ENCODE results near the gene RBMS1. TPM values are rescaled to one million over a fixed set of nuclear protein-coding genes. Genes with fewer than 3 reads are reported as not detected.

The RBMS1 gene
- polyA plus RNA-seq, 2 of the 4 experiments (the other 2 are of a cell fraction): 51.9 to 108 TPM

GRCh38 chr2:160292225-160292624 is 201.4 kb downstream of the RBMS1 start:
- 100% methylated on average over 1 of the region's 1 CpG for WGBS (ENCODE audit: missing lambda C conversion rate)
- ChIA-PET POLR2A (no interaction called here), CTCF (interaction anchor here (0.7 to 2.7 kb wide), 6 partner anchors 10 to 183 kb away, joined by 3 to 10 read pairs (median 3); no protein-coding TSS in a partner anchor)
- Histone ChIP-seq H3K4me2 (no peak overlapping the region), H3K4me3 (no peak overlapping the region), H3K27ac (peak overlapping the region in 1 of 2 experiments; percentile 74; a peak in 1 of 6 replicates), H3K9me3 (no peaks in the 10 kb centered on the region), H3K4me1 (peaks cover 80% of the 10 kb centered on the region)
- no peak for FAIRE-seq
- no peak for TF ChIP-seq ZSCAN20 (CRISPR knock-in tag; IDR thresholded peaks at IDR 0.05)
- no peak for TF ChIP-seq FOXS1 (CRISPR knock-in tag; IDR thresholded peaks at IDR 0.05)
- TF ChIP-seq PBX3 (IDR thresholded peaks at IDR 0.05): no peak
- peak; percentile 19 to 36; a peak in 2 of 5 replicates for TF ChIP-seq RAD21 (conservative IDR thresholded peaks at IDR 0.05 in 1 of 2, IDR thresholded peaks at IDR 0.05 in 1 of 2)
- no peak for TF ChIP-seq TP53 (CRISPR knock-in tag; IDR thresholded peaks at IDR 0.05)
- TF ChIP-seq MAFK (IDR thresholded peaks at IDR 0.05; ENCODE audit: partially characterized antibody): no peak
- no peak for TF ChIP-seq FOSL2 (IDR thresholded peaks at IDR 0.05)
- TF ChIP-seq FOSL2 (CRISPR knock-in tag; IDR thresholded peaks at IDR 0.05): no peak
- TF ChIP-seq SMC3 (IDR thresholded peaks at IDR 0.05): 0 out of 3 replicates have a peak, but pooled peaks have one; percentile 22
- no peak for TF ChIP-seq ZFP36 (IDR thresholded peaks at IDR 0.05; ENCODE audit: borderline replicate concordance, partially characterized antibody)
- TF ChIP-seq CHD2 (IDR thresholded peaks at IDR 0.05; ENCODE audit: low read length, partially characterized antibody): no peak
- TF ChIP-seq MAZ (IDR thresholded peaks at IDR 0.05; ENCODE audit: borderline replicate concordance, low read depth, low read length): no peak
- peak in 1 of 2 experiments; percentile 11; a peak in 1 of 6 replicates for ATAC-seq
- DNase-seq (ENCODE audit: low read depth in 1 of 2, low spot score in 1 of 2): no peak

GRCh38 chr2:160291382-160291781 is 202.2 kb downstream of the RBMS1 start:
- no peak for ATAC-seq
- CTCF ChIA-PET: interaction anchor here (1.2 to 2.7 kb wide), 4 partner anchors 8 to 33 kb away, joined by 3 to 10 read pairs (median 5); no protein-coding TSS in a partner anchor
- no peaks in the 10 kb centered on the region for H3K9me3 ChIP-seq
- no peak overlapping the region for H3K4me3 ChIP-seq
- H3K27ac ChIP-seq: no peak overlapping the region
- TF ChIP-seq CBX8 (IDR thresholded peaks at IDR 0.05): no peak
- no peak for TF ChIP-seq NPAS2 (CRISPR knock-in tag; IDR thresholded peaks at IDR 0.05; ENCODE audit: borderline replicate concordance)
- TF ChIP-seq HOXB13 (CRISPR knock-in tag; IDR thresholded peaks at IDR 0.05; ENCODE audit: low read depth): no peak
- TF ChIP-seq MYC (IDR thresholded peaks at IDR 0.05; ENCODE audit: borderline replicate concordance, low read length): no peak
- no peak for TF ChIP-seq ZFP36 (IDR thresholded peaks at IDR 0.05; ENCODE audit: borderline replicate concordance, partially characterized antibody)
- no peak for TF ChIP-seq NR3C1 (IDR thresholded peaks at IDR 0.05)
- TF ChIP-seq BCL3 (IDR thresholded peaks at IDR 0.05): no peak
- no peak for TF ChIP-seq MAFK (IDR thresholded peaks at IDR 0.05; ENCODE audit: partially characterized antibody)
- no peak for DNase-seq (ENCODE audit: low read depth in 1 of 2, low spot score in 1 of 2)
- POLR2A ChIA-PET: no interaction called here
- peaks cover 81% of the 10 kb centered on the region for H3K4me1 ChIP-seq
- 75% methylated on average over 4 of the region's 4 CpGs for WGBS (ENCODE audit: missing lambda C conversion rate)
- no peak overlapping the region for H3K4me2 ChIP-seq
- FAIRE-seq: no peak

- CTCF ChIA-PET: interaction anchor here (1.2 to 2.7 kb wide), 7 partner anchors 8 to 680 kb away, joined by 3 to 10 read pairs (median 5); no protein-coding TSS in a partner anchor
- Histone ChIP-seq H3K27ac (peak overlapping the region in 1 of 2 experiments; percentile 18; a peak in 1 of 6 replicates), H3K4me2 (no peak overlapping the region), H3K4me3 (no peak overlapping the region), H3K9me3 (no peaks in the 10 kb centered on the region), H3K4me1 (peaks cover 81% of the 10 kb centered on the region)
- DNase-seq (ENCODE audit: low read depth in 1 of 2, low spot score in 1 of 2) (no peak), ATAC-seq (no peak), FAIRE-seq (no peak)
- POLR2A ChIA-PET: no interaction called here
- 92% methylated on average over 3 of the region's 3 CpGs for WGBS (ENCODE audit: missing lambda C conversion rate)
- TF ChIP-seq ESRRA (IDR thresholded peaks at IDR 0.05; ENCODE audit: borderline replicate concordance, low read length): no peak
- TF ChIP-seq MAFK (IDR thresholded peaks at IDR 0.05; ENCODE audit: partially characterized antibody): no peak
- TF ChIP-seq ATOH8 (CRISPR knock-in tag; IDR thresholded peaks at IDR 0.05; ENCODE audit: low read depth): no peak
- TF ChIP-seq REST (IDR thresholded peaks at IDR 0.05): no peak
- no peak for TF ChIP-seq JUNB (IDR thresholded peaks at IDR 0.05)
- no peak for TF ChIP-seq BHLHE40 (IDR thresholded peaks at IDR 0.05; ENCODE audit: low read depth, low read length)
- TF ChIP-seq ZNF302 (CRISPR knock-in tag; IDR thresholded peaks at IDR 0.05): no peak
- no peak for TF ChIP-seq HEYL (CRISPR knock-in tag; IDR thresholded peaks at IDR 0.05)
- TF ChIP-seq TFCP2L1 (CRISPR knock-in tag; IDR thresholded peaks at IDR 0.05): no peak
Observed at GRCh38 chr2:160290598-160290997, 203.0 kb downstream of the RBMS1 start.
